DOHH2 (cell line): ENCODE measurements around the gene COG3.

ENCODE experiments used
- H3F3A ChIP-seq: fragments of 200-600 bp; sonication (generic), shearing (Covaris generic); 2 replicates; pipeline ENCODE4 v1.6.0; 2016; ENCODE audit warnings: antibody characterized with exemption, mild to moderate bottlenecking; ENCODE audit not compliant: control insufficient read depth, insufficient read depth
- H3K27ac ChIP-seq: fragments of 200-600 bp; sonication (generic); 2 replicates; pipeline ENCODE4 v1.5.1; 2014; ENCODE audit warnings: low read depth, mild to moderate bottlenecking, low read length, moderate library complexity
- H3K27me3 ChIP-seq: fragments of 200-600 bp; sonication (generic); 2 replicates; pipeline ENCODE4 v1.6.1; 2014; ENCODE audit warnings: mild to moderate bottlenecking, low read length, mixed read lengths; ENCODE audit not compliant: control insufficient read depth
- H3K36me3 ChIP-seq: fragments of 200-600 bp; sonication (generic); 2 replicates; pipeline ENCODE4 v1.6.1; 2014; ENCODE audit warnings: mild to moderate bottlenecking, low read length, moderate library complexity, mixed read lengths; ENCODE audit not compliant: control insufficient read depth
- H3K4me1 ChIP-seq: fragments of 200-600 bp; sonication (generic); 2 replicates; pipeline ENCODE4 v1.6.1; 2014; ENCODE audit warnings: mild to moderate bottlenecking, low read length, mixed read lengths; ENCODE audit not compliant: control insufficient read depth
- H3K4me2 ChIP-seq: fragments of 200-600 bp; sonication (generic); 2 replicates; pipeline ENCODE4 v1.6.0; 2014; ENCODE audit warnings: mild to moderate bottlenecking, low read length, moderate library complexity
- H3K4me3 ChIP-seq: fragments of 200-600 bp; sonication (generic); 2 replicates; pipeline ENCODE4 v1.5.1; 2014; ENCODE audit warnings: mild to moderate bottlenecking, low read length, mixed read lengths
- H3K79me2 ChIP-seq: fragments of 200-600 bp; sonication (generic); 2 replicates; pipeline ENCODE4 v1.6.1; 2014; ENCODE audit warnings: mild to moderate bottlenecking, low read length, mixed read lengths; ENCODE audit not compliant: control insufficient read depth
- H3K9me2 ChIP-seq: fragments of 200-600 bp; sonication (generic); replicated peaks from 2 replicates; pipeline ENCODE4 v1.6.1; 2014; ENCODE audit warnings: mild to moderate bottlenecking, low read length, mixed read lengths; ENCODE audit not compliant: control insufficient read depth
- H3K9me3 ChIP-seq: fragments of 200-600 bp; sonication (generic); 2 replicates; pipeline ENCODE4 v1.6.1; 2014; ENCODE audit warnings: antibody characterized with exemption, low read length, mixed read lengths; ENCODE audit not compliant: control insufficient read depth, insufficient read depth
- H4K20me1 ChIP-seq: fragments of 200-600 bp; sonication (generic); 2 replicates; pipeline ENCODE4 v1.6.0; 2014; ENCODE audit warnings: low read depth, mild to moderate bottlenecking, antibody characterized with exemption, low read length, moderate library complexity; ENCODE audit not compliant: control insufficient read depth, insufficient read depth
- EZH2phosphoT487 ChIP-seq: fragments of 200-600 bp; sonication (generic); IDR thresholded peaks from 2 replicates; pipeline ENCODE4 v1.6.1; 2017; ENCODE audit warnings: borderline replicate concordance, mild to moderate bottlenecking, antibody characterized with exemption, low read length, moderate library complexity, mixed read lengths
- TF ChIP-seq, protein P1 (sequence below): fragments of 200-600 bp; sonication (generic); IDR thresholded peaks from one replicate; pipeline ENCODE4 v1.5.1; 2014; ENCODE audit warnings: antibody characterized with exemption, mild to moderate bottlenecking, low read depth, low read length; ENCODE audit not compliant: poor library complexity, severe bottlenecking

Gene COG3

DNA sequence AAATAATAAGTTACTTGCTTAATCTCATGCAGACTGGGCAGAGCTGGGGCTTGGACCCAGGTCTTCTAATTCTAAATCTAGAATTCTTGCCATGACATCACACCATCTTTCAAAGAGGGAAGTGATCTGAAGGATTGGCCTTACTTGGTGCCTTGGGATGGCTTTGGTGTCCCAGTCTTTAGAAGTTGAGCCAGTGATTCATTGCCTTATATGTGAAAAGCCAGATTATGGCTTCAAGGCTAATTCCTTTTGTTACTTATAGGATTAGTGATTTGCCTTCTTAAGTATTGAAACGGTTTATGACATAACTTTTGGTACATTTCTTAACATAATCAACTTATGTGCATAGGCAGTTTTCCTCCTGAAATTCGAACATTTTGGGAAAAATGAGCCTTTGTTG is 14.9 kb downstream of the COG3 start:
- no peaks in the 10 kb centered on the region for H4K20me1 ChIP-seq
- no peaks in the 10 kb centered on the region for H3K27me3 ChIP-seq
- H3F3A ChIP-seq, result no peaks in the 10 kb centered on the region
- TF ChIP-seq, protein P1, sequence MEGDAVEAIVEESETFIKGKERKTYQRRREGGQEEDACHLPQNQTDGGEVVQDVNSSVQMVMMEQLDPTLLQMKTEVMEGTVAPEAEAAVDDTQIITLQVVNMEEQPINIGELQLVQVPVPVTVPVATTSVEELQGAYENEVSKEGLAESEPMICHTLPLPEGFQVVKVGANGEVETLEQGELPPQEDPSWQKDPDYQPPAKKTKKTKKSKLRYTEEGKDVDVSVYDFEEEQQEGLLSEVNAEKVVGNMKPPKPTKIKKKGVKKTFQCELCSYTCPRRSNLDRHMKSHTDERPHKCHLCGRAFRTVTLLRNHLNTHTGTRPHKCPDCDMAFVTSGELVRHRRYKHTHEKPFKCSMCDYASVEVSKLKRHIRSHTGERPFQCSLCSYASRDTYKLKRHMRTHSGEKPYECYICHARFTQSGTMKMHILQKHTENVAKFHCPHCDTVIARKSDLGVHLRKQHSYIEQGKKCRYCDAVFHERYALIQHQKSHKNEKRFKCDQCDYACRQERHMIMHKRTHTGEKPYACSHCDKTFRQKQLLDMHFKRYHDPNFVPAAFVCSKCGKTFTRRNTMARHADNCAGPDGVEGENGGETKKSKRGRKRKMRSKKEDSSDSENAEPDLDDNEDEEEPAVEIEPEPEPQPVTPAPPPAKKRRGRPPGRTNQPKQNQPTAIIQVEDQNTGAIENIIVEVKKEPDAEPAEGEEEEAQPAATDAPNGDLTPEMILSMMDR, result no peak
- no peak for TF ChIP-seq EZH2phosphoT487
- H3K27ac ChIP-seq, result no peak overlapping the region
- H3K9me3 ChIP-seq, result no peaks in the 10 kb centered on the region
- peaks cover 11% of the 10 kb centered on the region for H3K79me2 ChIP-seq
- peaks cover 21% of the 10 kb centered on the region for H3K36me3 ChIP-seq
- no peak overlapping the region for H3K4me2 ChIP-seq
- H3K4me1 ChIP-seq, result peaks cover 3% of the 10 kb centered on the region
- H3K9me2 ChIP-seq, result no peaks in the 10 kb centered on the region
- no peak overlapping the region for H3K4me3 ChIP-seq

GRCh38 chr13:45481688-45482087 is 16.9 kb downstream of the COG3 start:
- Histone ChIP-seq H4K20me1 (no peaks in the 10 kb centered on the region), H3K9me3 (no peaks in the 10 kb centered on the region), H3K4me2 (no peak overlapping the region), H3K4me3 (no peak overlapping the region), H3K27ac (no peak overlapping the region), H3K36me3 (peaks cover 25% of the 10 kb centered on the region), H3K9me2 (no peaks in the 10 kb centered on the region), H3F3A (0 out of 2 replicates have a peak, but pooled peaks cover 3% of the 10 kb centered on the region), H3K27me3 (no peaks in the 10 kb centered on the region), H3K4me1 (no peaks in the 10 kb centered on the region), H3K79me2 (no peaks in the 10 kb centered on the region)
- TF ChIP-seq, protein P1, result no peak
- no peak for TF ChIP-seq EZH2phosphoT487

DNA sequence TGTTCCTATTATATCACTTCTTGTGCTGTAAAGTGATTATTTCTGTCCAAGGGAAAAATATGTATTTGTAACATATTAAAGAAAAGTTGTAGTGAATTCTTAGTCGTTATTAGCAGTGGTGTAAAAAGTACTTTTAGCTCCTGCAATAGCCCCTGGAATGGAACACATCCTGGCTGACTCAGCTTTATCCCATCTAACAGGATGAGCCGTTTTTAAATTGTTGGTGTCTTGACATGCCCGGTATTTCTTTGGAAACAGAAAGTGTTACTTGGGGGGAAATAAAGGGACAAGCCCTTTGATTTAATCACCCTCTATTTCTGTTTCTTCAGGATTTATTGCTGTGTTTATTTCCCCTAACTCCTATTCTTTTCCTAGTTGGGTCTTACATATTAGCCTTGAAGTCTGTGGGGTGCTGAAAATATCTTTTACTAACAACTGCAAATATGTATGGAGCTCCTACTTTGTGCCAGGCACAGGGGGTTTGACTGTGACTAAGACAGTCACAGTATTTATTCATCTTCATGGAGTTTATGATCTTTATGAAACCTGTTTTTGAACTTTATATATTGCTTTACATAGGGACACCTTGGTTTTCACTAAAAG is 17.9 kb downstream of the COG3 start:
- Histone ChIP-seq H4K20me1 (no peaks in the 10 kb centered on the region), H3K4me1 (no peaks in the 10 kb centered on the region), H3K79me2 (no peaks in the 10 kb centered on the region), H3K27ac (no peak overlapping the region), H3K9me2 (no peaks in the 10 kb centered on the region), H3K36me3 (peaks cover 35% of the 10 kb centered on the region), H3K9me3 (no peaks in the 10 kb centered on the region), H3K4me2 (no peak overlapping the region), H3K4me3 (no peak overlapping the region), H3K27me3 (no peaks in the 10 kb centered on the region), H3F3A (peaks cover 5% of the 10 kb centered on the region; the same call in 1 of the 2 replicates)
- TF ChIP-seq, protein P1, result no peak
- no peak for TF ChIP-seq EZH2phosphoT487
